Uterus (tissue), 4 donors: ENCODE measurements around the gene HOOK1. TPM values are rescaled to one million over a fixed set of nuclear protein-coding genes. Genes with fewer than 3 reads are reported as not detected.

ENCODE experiments used
- DNase-seq, 2 donors: peaks; one replicate each; pipeline ENCODE4 v3.0.0-alpha.2; 2019 to 2020
- H3K27ac ChIP-seq, 2 donors: fragments of 200-600 bp; sonication (generic); 1 replicate in 1 of 2; 2 replicates in 1 of 2; pipeline ENCODE4 v1.5.1; 2016 to 2018
- H3K27me3 ChIP-seq, 2 donors: fragments of 200-600 bp; sonication (generic); one replicate each; pipeline ENCODE4 v1.5.1; 2018 to 2019; ENCODE audit warnings: control low read depth in 1 of 2
- H3K36me3 ChIP-seq, 2 donors: fragments of 200-600 bp; sonication (generic); one replicate each; pipeline ENCODE4 v1.5.1; 2019; ENCODE audit warnings: control low read depth in 1 of 2
- H3K4me1 ChIP-seq, 2 donors: fragments of 200-600 bp; sonication (generic); one replicate each; pipeline ENCODE4 v1.5.1; 2018 to 2019; ENCODE audit warnings: control low read depth in 1 of 2
- H3K4me3 ChIP-seq, 2 donors: fragments of 200-600 bp; sonication (generic); 1 replicate in 1 of 2; 2 replicates in 1 of 2; pipeline ENCODE4 v1.5.1; 2018 to 2019; ENCODE audit warnings: mild to moderate bottlenecking in 1 of 2
- H3K9me3 ChIP-seq, 2 donors: fragments of 200-600 bp; sonication (generic); one replicate each; pipeline ENCODE4 v1.5.1; 2019; ENCODE audit warnings: control low read depth in 1 of 2
- POLR2A ChIP-seq, 2 donors: fragments of 450-650 bp; IDR thresholded peaks; one replicate each; pipeline ENCODE4 v1.6.1; 2016; ENCODE audit warnings: antibody characterized with exemption in 2 of 2, mild to moderate bottlenecking in 1 of 2, moderate library complexity in 1 of 2
- intact Hi-C: fragments of 100-400 bp; cut with DNase I; formaldehyde crosslinking; loops from one replicate; pipeline ENCODE4 v1.15.1; 2023; ENCODE audit warnings: low total_unique reads
- total RNA-seq, 4 donors: library from RNA; depleted of rRNA in 3 of 4; stranded (reverse); fragments of >200 nt in 3 of 4; gene quantifications; one replicate each; pipeline versions ENCODE4 v1.1.0 to v1.2.4, GENCODE V29; 2014 to 2023
- TF ChIP-seq, protein P1 (sequence below), 4 experiments: fragments of 200-600 bp in 2 of 4; fragments of 450-650 bp in 2 of 4; sonication (generic) in 2 of 4; IDR thresholded peaks; one replicate each; pipeline ENCODE4 v1.5.1; 2016 to 2019; ENCODE audit warnings: antibody characterized with exemption in 4 of 4, mild to moderate bottlenecking in 2 of 4, moderate library complexity in 1 of 4
- donor health status: DM: yes; HTN: yes; CAD: no.

Gene HOOK1
- total RNA-seq, 4 donors from 2014 or later: 0.59 to 6.9 (median 3.3) TPM; not detected in 1

DNA sequence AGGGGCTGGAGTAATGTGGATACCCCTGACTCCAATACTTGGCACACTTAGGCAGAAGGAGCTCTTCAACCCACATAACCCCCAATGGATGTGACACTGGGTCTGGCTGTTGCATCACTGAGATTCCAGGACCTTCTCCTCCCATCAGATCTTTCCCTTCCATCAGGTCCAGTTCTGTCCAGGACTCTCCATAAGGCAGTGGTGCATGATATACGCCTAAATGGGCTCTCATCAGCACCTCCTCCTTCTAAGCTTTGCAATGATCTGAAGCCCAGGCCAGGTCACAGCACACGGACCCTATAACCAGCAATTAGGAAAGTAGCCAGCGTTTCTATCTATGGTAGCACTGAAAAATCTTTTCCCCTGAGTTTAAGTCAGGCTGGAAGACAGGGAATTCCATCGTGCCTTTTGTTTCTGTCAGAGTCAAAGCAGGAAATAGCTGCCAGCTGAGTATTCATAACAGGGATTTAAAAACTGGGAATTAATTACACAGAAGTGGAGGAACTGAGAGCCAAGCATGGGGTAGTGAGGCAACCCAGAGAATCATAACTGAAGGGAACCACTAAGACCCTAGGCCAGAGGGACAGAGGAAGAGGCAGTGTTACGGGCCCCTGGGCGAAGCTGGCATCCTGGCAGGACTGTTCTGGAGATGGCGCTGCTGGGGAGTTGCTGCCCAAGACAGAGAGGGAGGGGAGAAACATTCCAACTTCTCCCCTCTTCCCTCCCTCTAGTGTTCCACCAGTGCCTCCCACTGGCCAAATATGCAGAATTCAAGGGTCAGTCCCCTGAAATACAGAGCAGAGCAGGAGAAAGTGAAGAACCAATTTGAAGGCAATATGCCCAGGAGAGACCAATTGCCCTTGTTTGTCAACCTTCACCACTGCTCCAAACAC, 37.5 kb upstream of the HOOK1 start:
- H3K4me1 ChIP-seq: no peaks in the 10 kb centered on the region
- no peaks in the 10 kb centered on the region for H3K9me3 ChIP-seq
- H3K27me3 ChIP-seq: no peaks in the 10 kb centered on the region
- DNase-seq: no peak
- no peak overlapping the region for H3K4me3 ChIP-seq
- intact Hi-C loops: no loop called here
- H3K27ac ChIP-seq: no peak overlapping the region
- no peaks in the 10 kb centered on the region for H3K36me3 ChIP-seq
- TF ChIP-seq, protein P1, sequence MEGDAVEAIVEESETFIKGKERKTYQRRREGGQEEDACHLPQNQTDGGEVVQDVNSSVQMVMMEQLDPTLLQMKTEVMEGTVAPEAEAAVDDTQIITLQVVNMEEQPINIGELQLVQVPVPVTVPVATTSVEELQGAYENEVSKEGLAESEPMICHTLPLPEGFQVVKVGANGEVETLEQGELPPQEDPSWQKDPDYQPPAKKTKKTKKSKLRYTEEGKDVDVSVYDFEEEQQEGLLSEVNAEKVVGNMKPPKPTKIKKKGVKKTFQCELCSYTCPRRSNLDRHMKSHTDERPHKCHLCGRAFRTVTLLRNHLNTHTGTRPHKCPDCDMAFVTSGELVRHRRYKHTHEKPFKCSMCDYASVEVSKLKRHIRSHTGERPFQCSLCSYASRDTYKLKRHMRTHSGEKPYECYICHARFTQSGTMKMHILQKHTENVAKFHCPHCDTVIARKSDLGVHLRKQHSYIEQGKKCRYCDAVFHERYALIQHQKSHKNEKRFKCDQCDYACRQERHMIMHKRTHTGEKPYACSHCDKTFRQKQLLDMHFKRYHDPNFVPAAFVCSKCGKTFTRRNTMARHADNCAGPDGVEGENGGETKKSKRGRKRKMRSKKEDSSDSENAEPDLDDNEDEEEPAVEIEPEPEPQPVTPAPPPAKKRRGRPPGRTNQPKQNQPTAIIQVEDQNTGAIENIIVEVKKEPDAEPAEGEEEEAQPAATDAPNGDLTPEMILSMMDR (IDR thresholded peaks at IDR 0.05): no peak
- no peak for TF ChIP-seq POLR2A (IDR thresholded peaks at IDR 0.05)

DNA sequence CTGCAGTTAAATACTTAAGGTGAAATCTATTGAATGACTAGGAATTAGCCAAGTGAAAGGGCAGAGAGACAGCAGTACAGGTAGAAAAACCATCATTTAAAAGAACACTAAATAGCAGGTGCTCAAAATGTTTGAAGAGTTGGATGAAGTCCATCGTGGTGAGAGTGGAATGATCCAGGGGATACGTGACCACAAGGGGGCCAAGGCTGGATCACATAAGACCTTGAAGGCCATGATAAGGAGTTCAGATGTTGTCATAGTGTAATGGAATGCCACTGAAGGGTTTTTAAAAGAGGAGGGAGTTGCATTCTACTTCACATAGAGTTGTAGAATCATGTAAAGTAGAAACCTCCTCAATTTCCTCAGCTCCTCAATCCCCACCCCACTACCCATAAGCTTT, 34.8 kb upstream of the HOOK1 start:
- no peak for DNase-seq
- no peaks in the 10 kb centered on the region for H3K9me3 ChIP-seq
- H3K36me3 ChIP-seq: no peaks in the 10 kb centered on the region
- H3K27ac ChIP-seq: no peak overlapping the region
- no peak for TF ChIP-seq POLR2A (IDR thresholded peaks at IDR 0.05)
- TF ChIP-seq, protein P1 (IDR thresholded peaks at IDR 0.05): no peak
- intact Hi-C loops: no loop called here
- H3K4me3 ChIP-seq: no peak overlapping the region
- H3K4me1 ChIP-seq: no peaks in the 10 kb centered on the region
- H3K27me3 ChIP-seq: no peaks in the 10 kb centered on the region

DNA sequence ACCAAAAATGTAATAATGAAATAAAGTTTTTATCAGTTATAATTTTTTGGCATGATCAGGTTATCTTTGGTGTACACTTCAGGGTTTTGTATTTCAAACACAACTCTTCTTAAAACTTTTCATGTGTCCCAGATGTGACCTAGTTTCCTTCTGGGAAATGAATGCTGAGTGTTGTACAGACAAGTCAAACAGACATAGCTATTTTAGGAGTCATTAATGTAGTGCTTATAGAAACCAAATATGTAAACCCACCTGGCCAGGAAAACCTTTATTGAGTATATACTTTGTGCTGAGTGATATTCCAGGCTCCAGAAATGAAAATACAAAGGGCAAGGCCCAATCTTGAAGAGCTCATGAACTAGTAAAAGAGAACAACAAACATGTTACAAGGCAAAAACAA, 25.9 kb upstream of the HOOK1 start:
- intact Hi-C loops: no loop called here
- H3K9me3 ChIP-seq: peaks cover 0 to 18% of the 10 kb centered on the region in 2 donors
- no peak overlapping the region for H3K4me3 ChIP-seq
- no peak for DNase-seq
- H3K36me3 ChIP-seq: no peaks in the 10 kb centered on the region
- no peak overlapping the region for H3K27ac ChIP-seq
- H3K4me1 ChIP-seq: no peaks in the 10 kb centered on the region
- no peak for TF ChIP-seq POLR2A (IDR thresholded peaks at IDR 0.05)
- TF ChIP-seq, protein P1 (IDR thresholded peaks at IDR 0.05): no peak
- H3K27me3 ChIP-seq: no peaks in the 10 kb centered on the region

DNA sequence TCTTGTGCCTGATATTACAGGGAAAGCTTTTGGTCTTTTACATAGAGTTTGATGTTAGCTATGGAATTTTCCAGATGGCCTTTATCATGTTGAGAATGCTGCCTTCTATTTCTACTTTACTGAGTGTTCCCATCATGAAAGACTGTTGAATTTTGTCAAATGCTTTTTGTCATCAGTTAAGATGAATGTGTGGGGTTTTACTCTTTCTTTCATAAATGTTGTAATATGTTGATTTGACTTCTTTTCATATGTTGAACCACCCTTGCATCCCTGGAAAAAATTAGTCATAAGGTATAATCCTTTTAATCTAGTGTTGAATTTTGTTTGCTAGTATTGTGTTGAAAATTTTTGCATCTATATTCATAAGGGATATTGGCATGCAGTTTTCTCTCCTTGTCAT, 16.1 kb upstream of the HOOK1 start:
- no peak for DNase-seq
- H3K27ac ChIP-seq: no peak overlapping the region
- H3K4me3 ChIP-seq: no peak overlapping the region
- H3K36me3 ChIP-seq: no peaks in the 10 kb centered on the region
- no peak for TF ChIP-seq POLR2A (IDR thresholded peaks at IDR 0.05)
- TF ChIP-seq, protein P1 (IDR thresholded peaks at IDR 0.05): no peak
- no peaks in the 10 kb centered on the region for H3K4me1 ChIP-seq
- H3K27me3 ChIP-seq: no peaks in the 10 kb centered on the region
- intact Hi-C loops: no loop called here
- H3K9me3 ChIP-seq: no peaks in the 10 kb centered on the region

DNA sequence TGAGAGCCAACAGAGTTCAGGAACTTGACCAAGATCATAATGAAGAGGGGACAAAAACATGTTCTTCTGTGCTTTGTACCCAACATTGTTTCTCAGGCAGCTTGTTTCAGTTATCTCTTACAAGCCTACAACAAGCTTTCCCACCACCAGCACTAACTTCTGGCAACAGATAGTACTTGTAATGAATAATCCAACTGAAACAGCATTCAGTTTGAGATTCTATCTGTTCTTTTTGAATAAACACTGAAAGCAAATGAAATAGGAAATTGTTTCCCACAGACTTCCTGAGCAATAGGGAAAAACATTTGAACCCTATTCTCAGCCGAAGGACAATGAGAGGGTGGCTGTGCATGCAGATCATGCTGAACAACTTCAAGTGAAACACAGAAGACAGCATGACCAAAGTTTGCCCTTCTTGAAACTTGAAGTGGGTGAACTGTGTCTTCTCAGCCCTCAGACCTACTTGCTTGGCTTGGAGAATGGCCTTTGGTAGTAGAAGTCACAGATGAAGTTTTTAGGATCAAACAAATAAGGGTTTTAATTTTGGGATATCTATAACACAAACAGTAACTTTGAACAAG, 11.2 kb upstream of the HOOK1 start:
- Histone ChIP-seq H3K9me3 (no peaks in the 10 kb centered on the region), H3K4me1 (no peaks in the 10 kb centered on the region), H3K27ac (no peak overlapping the region), H3K36me3 (no peaks in the 10 kb centered on the region), H3K27me3 (no peaks in the 10 kb centered on the region), H3K4me3 (no peak overlapping the region)
- intact Hi-C loops: no loop called here
- no peak for TF ChIP-seq POLR2A (IDR thresholded peaks at IDR 0.05)
- TF ChIP-seq, protein P1 (IDR thresholded peaks at IDR 0.05): no peak
- DNase-seq: no peak
